HG02981 (cell line): ENCODE data around the gene UBASH3A.

Source experiments
- ATAC-seq: cut with Tn5 transposase; IDR thresholded peaks from one replicate; pipeline ENCODE4 v1.9.1; 2021; ENCODE audit warnings: mild to moderate bottlenecking, moderate library complexity; ENCODE audit not compliant: unreplicated experiment

Gene UBASH3A

GRCh38 chr21:42403611-42404231, at the start of gene UBASH3A:
Gene UBASH3A (plus strand): TSS chr21:42403902. CDS start chr21:42403946, 44 bp downstream.
- no peak for ATAC-seq

GRCh38 chr21:42356046-42356445, 47.7 kb upstream of the UBASH3A start:
- ATAC-seq, result no peak

- no peak for ATAC-seq
Measured at GRCh38 chr21:42356650-42357049, 47.1 kb upstream of the UBASH3A start.

GRCh38 chr21:42357307-42357706, 46.4 kb upstream of the UBASH3A start:
- ATAC-seq, result no peak

GRCh38 chr21:42358261-42358660, 45.4 kb upstream of the UBASH3A start:
- no peak for ATAC-seq

GRCh38 chr21:42358937-42359336, 44.8 kb upstream of the UBASH3A start:
- no peak for ATAC-seq

GRCh38 chr21:42360317-42360716, 43.4 kb upstream of the UBASH3A start:
- ATAC-seq, result no peak

GRCh38 chr21:42361286-42361685, 42.4 kb upstream of the UBASH3A start:
- no peak for ATAC-seq

GRCh38 chr21:42362198-42362597, 41.5 kb upstream of the UBASH3A start:
- ATAC-seq, result no peak

GRCh38 chr21:42362700-42363099, 41.0 kb upstream of the UBASH3A start:
- ATAC-seq, result no peak

GRCh38 chr21:42363312-42363711, 40.4 kb upstream of the UBASH3A start:
- ATAC-seq, result no peak

GRCh38 chr21:42364304-42364865, 39.3 kb upstream of the UBASH3A start:
- no peak for ATAC-seq

- no peak for ATAC-seq
Measured at GRCh38 chr21:42365770-42366169, 37.9 kb upstream of the UBASH3A start.

GRCh38 chr21:42366292-42367010, 37.3 kb upstream of the UBASH3A start, which contains the start of gene TFF1:
Gene TFF1 (minus strand): TSS chr21:42366535. CDS start chr21:42366495, 40 bp downstream.
- ATAC-seq, result no peak

- no peak for ATAC-seq
Measured at GRCh38 chr21:42367367-42368165, 36.1 kb upstream of the UBASH3A start.

- ATAC-seq, result no peak
Measured at GRCh38 chr21:42369821-42370220, 33.9 kb upstream of the UBASH3A start.

- ATAC-seq, result no peak
Measured at GRCh38 chr21:42370894-42371654, 32.6 kb upstream of the UBASH3A start.

- no peak for ATAC-seq
Measured at GRCh38 chr21:42373196-42373907, 30.4 kb upstream of the UBASH3A start.

GRCh38 chr21:42373908-42374455, 29.7 kb upstream of the UBASH3A start:
- ATAC-seq, result no peak

GRCh38 chr21:42374457-42374856, 29.2 kb upstream of the UBASH3A start:
- ATAC-seq, result no peak
